Measurements from ENCODE around the gene LAMB4.
A peak's percentile ranks its signal among the peaks of the same experiment; 100 is the strongest.

LAMB4 gene

DNA sequence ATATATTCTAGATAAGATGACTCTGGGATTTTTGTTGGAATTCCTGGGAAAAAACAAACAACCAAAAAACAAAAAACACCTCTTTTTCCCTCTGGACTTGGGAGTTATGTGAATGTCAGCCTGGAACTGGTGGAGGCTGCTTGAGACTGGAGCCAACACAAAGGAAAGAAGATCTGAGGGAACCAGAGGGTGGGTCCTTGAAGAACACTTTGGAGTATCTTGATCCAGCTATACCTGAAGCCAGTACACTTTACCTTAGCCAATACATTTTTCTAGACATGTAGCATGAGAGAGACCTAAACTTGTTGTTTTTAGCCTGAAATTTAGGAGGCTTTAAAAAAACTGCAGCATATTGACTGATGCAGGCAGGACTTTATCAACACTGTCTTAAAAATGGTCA lies 121.3 kb downstream of the LAMB4 start:
- no peak for DNase-seq

DNA sequence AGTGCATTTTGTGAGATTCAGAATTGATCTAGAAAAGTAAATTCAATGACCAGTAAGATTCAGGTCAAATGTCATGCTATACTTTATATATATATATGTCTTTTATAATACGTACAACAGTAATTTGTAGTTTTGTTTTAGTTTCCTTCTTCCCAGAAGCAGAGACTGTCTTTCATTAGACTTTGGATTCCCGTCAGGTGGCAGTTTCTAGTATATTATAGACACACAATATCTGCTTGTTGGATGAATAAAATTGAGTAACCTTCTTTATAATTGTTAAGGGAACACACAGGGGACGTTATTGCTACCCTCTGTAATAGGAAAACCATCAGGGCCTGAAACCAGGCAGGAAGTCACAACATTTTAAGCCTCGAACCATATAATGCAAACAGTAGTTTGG lies 121.9 kb downstream of the LAMB4 start:
- DNase-seq, result no peak

DNA sequence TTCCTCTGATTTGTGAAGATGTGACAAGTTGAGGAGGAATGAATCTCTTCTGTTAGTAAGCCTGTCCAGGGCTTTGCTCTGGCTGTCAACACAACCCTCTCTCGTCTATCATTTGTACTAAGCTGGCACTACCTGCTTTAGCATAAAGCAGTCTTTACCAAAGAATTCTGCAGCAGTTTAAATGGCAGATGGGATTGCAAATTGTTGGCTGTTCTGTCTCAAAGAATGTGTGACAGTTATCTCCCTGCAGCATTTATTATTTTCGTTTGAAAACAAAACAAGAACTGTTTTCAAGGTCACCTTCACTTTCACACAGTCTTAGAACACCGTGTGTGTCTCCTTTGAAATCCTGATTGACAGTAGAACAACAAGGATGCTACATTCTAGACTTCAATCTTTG lies 122.4 kb downstream of the LAMB4 start:
- DNase-seq, result no peak

- no peak for DNase-seq
Observed at GRCh38 chr7:108007261-108007660, 122.9 kb downstream of the LAMB4 start.

DNA sequence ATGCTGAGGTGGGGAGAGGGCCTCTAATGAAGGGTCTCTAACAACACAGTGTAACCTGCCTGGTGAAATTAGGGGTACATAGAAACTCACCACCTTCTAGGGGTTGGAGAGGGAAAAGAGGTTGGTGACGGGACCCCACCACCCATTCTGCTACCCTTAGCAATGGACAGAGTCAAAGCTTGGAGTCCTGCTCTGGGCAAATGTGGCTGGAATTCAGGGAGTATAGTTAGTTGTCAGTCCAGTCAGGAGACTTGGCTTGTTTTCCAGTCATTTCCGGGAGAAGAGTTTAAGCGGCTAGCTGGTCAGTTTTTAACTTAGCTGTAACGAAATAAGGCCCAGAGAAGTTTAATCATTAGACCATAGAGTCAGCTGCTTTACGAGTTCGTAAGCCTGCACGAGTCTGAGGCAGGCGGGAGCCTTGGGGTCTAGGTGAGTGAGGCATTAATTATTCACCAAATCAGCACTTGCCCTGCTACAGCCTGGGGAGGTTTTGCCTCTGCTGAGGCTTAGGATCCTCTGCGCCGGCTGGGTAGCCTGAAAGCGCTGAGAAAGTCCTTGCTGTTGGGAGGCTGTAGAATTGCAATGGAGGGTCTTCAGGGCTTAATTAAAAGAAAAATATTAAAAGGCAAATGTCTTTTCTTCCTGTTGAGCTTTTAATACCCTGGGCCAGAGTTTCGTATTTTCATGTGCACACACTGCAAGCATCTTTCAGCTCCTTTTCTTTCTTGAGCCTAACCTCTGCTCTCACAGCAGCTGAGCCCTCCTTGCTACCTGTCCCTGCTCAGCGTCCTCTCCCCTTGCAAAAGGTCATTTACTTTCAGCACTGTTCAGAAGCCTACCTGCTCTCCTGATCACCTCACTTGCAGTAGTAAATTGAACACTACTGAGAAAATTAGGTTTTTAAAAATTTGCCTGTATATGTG lies 125.7 kb downstream of the LAMB4 start:
- DNase-seq, result no peak

- no peak for DNase-seq
Observed at GRCh38 chr7:108003599-108003935, 126.6 kb downstream of the LAMB4 start.

DNA sequence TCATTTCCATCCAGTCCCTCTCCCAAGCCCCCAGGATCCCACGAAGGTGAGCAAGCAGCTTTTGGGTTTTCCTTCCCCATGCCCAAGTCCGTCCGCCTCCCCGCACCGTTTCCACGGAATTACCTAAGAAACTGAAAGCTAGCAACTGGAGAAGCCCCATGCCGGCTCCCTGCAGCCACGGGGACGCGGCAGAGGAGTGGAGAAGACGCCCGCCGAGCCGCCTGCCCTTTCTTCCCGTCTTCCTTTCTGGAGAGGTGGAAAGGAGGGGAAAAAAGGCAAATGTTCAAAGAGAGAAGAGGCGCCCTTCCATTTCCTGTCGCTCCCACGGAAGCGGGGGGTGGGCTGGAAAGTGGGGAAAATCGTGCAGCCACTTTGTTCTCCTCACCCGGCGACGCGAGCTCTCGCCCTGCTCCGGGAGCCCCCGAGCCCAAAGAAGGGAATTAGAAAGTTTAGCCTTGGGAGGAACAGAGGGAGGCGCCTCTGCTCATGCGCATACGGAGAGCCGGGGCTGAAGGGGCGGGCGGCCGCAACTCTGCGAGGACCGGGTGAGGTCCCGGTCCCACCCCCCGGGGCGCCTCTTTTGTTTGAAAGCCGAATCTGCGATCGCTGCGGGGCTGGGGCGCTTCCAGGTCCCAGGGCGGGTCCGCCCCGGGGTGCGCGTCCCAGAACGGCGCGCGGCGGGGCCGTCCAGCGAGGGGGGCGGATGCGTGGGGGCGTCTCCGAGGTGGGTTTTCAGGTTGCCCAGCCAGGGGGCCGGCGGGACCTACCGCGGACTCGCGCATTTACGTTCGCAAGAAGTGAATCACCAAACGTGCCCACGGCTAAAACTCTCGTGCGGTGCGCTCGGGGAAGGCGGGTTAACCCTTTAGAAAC lies 127.2 kb downstream of the LAMB4 start, which contains the start of gene LAMB1:
Gene LAMB1 (minus strand): TSS at position 436 of the 873 bp plus-strand sequence. CDS start 276 bp downstream, at position 160.
- peak; percentile 14 for DNase-seq

GRCh38 chr7:108001764-108002725 lies 128.1 kb downstream of the LAMB4 start:
- DNase-seq, result no peak

- DNase-seq, result no peak
Observed at GRCh38 chr7:108000875-108001763, 129.0 kb downstream of the LAMB4 start.

DNA sequence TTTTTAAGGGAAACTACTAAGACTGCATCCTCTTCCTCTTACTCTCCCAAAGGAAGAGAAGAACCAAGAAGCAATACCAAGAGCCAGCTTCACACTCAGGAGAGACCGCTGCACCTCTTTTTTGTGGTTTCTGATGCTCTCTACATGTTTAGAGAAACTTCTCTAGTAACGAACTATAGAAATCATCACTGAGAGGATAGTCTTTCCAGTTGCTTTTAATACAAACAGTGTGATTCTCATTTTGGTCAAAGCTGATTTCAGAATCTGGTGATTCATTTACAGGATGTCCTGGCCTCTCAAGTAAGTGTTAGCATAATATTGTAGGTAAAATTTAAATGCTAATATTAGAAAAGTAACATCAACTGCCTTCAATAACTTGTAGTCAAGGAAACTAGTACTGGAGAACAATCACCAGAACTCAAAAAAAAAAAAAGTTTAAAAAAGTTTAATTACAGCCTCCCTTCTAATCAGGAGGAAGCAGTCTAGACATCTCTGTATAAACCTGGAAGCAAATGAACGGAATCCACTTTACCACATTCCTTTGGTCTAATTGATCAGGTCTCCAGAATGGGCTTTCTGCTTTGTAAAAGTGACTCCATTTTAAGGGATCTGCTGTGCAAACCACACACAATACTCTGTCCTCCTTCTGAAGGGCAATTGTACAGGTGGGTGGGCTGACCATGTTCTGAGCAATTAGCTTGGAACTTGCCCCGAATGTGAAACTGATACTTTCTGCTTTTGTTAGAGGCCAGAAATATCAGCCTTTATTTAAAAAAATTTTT lies 130.2 kb downstream of the LAMB4 start:
- no peak for DNase-seq

DNA sequence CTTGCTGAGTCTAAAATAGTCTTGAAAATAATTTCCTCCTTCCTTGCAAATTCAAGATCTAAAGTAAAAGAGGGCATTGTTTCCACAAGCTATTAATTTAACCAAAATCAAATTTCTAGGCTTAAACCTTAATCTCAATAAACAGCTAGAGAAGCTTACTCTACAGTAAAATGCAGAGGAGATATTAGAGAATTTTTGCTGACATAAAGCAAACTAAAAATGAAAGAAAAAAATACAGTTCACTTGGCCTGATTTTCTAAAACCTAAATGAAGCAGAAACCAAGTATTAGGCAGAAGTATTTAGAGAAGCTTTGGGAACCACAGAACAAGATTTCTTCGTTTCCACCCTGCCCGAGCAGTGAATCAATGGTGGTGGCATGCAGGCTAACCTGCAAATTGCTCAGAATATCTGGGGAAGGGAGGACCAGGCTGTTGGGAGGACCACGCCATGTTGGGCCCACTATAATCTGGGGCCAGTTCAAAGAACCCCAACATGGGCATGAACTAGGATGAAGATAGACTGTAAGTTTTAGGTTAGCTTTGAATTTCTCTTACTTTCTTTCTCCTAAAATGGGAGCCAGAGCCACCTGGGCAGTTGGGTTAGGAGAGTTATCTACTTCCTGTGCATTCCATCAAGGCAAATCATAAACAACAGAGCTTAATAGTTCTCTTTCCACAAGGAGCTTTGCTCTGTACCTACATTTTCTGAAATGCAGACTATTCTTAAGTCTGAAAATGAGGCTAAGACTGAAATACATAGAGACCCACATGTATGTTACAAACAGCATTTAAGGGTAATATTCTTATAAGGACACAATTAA lies 131.3 kb downstream of the LAMB4 start:
- no peak for DNase-seq

GRCh38 chr7:107998150-107998549 lies 132.0 kb downstream of the LAMB4 start:
- no peak for DNase-seq

DNA sequence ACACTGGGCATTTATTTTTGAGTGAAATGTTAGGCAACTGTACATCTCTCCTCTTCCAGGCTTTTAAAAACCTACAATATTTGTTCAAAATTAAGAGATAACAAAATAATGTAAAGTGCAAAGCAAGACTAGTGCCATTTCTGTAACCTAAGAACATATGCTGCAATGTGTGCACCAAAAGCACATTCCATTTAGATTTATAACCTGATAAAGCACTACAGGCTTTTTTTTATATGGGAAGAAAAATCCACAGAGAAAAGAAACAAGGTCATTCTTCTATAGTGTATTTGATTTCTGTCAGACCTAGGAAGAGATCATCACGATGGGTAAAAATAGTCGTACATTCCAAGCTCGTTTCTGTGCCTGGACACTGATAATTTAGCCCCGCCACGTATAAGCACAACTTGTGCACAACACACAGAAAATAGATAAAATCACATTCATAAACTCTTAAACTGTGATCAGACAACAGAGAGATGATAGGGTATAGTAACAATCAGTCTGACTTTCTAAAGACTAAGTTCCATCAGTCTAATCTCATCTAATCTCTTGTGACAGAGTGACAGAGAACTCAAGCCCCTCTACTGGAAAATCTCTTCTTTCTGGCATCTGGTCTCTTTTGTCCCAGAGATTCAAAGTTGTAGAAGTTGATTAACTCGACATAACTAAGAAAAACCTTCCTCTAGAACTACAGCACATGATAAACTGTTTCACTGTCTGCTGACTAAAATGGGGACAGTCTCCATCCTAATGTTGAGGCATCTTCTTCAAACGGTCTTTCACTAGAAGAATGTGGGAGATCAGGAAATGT lies 133.9 kb downstream of the LAMB4 start:
- DNase-seq, result no peak

GRCh38 chr7:107995184-107996071 lies 134.7 kb downstream of the LAMB4 start:
- DNase-seq, result no peak

- DNase-seq, result no peak
Observed at GRCh38 chr7:107994421-107995030, 135.6 kb downstream of the LAMB4 start.

DNA sequence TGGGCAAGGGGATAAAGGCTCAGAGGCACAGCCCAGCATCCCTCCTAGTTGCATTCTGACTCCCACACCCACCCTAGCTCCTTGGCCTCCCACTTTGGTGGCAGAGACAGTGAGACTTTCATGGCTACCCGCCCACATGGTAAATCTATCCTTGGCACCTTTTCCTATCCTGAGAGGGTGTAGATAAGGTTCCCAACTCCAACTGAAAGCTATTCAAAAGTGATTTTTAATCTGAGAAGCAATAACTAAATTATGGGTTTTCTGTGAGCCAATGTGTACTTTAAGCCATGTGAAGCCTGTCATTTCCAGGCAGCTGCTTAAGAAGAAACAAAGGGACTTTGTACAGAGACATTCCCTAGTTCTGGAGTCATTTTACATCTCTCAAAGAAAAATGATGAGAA lies 136.3 kb downstream of the LAMB4 start:
- DNase-seq, result no peak

DNA sequence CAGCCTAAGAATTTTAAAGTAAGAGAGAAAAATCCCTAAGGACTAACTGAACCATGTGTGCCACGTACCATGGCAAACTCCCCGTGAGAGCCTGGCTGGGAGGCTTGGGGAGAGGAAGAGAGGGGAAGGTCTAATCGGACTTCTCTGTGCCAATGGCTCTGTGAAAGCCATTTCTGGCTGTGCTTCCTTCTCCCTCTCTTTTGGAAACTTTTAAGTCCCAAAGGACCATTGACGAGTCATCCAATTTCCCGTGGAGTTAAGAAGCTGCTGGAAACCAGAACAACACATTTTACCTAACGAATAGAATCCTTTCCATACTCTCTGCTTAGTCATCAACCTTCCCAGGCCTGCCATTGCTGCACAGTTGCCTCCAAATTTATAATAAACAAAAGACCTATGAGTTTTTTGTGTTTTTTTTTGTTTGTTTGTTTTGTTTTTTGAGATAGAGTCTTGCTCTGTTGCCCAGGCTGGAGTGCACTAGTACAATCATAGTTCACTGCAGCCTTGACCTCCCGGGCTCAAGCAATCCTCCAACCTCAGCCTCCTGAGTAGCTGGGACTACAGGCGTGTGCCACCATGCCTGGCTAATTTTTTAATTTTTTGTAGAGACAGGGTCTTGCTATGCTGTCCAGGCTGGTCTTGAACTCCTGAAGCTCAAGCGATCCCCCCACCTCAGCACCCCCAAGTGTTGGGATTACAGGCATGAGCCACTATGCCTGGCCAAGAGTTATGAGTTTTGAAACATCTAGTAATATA lies 140.4 kb downstream of the LAMB4 start:
- DNase-seq, result no peak

All from activated naive CD4-positive, alpha-beta T cell treated with anti-CD3 and anti-CD28 coated beads, Interleukin-2, amount 50 U/mL, for 16 hours (primary cell).